Measurements from ENCODE around the gene ZNF275.

Gene ZNF275

DNA sequence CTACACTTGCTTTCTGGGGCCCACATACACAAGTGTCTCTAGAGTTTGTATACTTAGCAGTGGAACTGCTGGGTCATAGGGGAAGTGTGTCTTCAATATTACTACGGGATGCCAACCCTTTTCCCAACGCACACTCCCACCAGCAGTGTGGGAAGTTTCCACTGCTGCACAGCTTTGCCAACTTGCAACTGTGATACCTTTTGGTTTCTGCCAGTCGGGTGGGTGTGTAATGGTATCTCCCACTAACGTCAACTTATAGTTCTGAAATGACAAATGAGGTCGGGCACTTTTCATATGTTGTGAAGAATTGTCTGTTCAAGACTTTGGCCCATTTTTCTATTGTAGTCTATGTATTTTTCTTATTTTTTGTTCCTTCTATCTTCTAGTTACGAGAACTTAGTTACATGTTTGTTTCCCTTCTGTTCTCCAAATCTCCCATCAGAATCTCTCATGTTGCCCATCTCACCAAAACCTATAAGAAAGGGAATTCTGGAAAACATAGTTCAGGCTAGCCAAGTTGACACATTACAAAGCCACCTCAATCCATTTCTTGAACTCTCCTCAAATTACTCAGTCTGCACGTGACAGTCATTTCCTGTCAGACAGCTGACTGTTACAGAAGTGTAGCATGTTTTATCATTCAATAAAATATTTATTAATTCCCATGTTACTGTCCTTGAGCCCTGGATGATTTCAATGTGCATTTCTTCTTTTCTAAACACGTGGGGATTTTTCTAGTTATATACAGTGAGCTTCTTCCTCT, 36.5 kb downstream of the ZNF275 start:
- Histone ChIP-seq H3K4me3 (ENCODE audit: low read depth, low read length) (no peak overlapping the region), H3K9me3 (ENCODE audit: insufficient read depth, low read depth, low read length) (no peaks in the 10 kb centered on the region), H3K23ac (ENCODE audit: low read length) (no peak overlapping the region), H2AK5ac (ENCODE audit: low read length) (no peak overlapping the region), H3K18ac (ENCODE audit: low read length) (no peak overlapping the region), H4K91ac (ENCODE audit: low read depth, low read length) (no peak overlapping the region), H3K4ac (ENCODE audit: low read depth, low read length) (no peak overlapping the region), H3K27me3 (ENCODE audit: insufficient read depth, low read length) (no peaks in the 10 kb centered on the region), H3K36me3 (ENCODE audit: control insufficient read depth in 1 of 2, insufficient read depth in 2 of 2, low read length in 2 of 2) (no peaks in the 10 kb centered on the region), H4K8ac (ENCODE audit: low read depth, low read length) (no peak overlapping the region), H3K9ac (ENCODE audit: low read length) (no peak overlapping the region), H2AFZ (ENCODE audit: insufficient read depth, low read length, poor library complexity) (no peak overlapping the region), H2BK12ac (ENCODE audit: low read length) (no peak overlapping the region), H3K4me1 (ENCODE audit: control insufficient read depth in 1 of 2, insufficient read depth in 2 of 2, low read length in 2 of 2) (no peaks in the 10 kb centered on the region), H4K12ac (ENCODE audit: low read depth, low read length) (no peak overlapping the region), H3K4me2 (ENCODE audit: low read length) (no peak overlapping the region), H2BK120ac (ENCODE audit: insufficient read depth, low read length, poor library complexity) (no peak overlapping the region), H3K79me1 (ENCODE audit: low read length) (no peaks in the 10 kb centered on the region), H3K27ac (ENCODE audit: low read depth, low read length) (no peak overlapping the region), H3K14ac (ENCODE audit: low read length) (no peak overlapping the region), H2BK5ac (ENCODE audit: low read depth, low read length, poor library complexity) (no peak overlapping the region), H3K79me2 (ENCODE audit: control insufficient read depth, insufficient read depth, low read length, poor library complexity) (no peaks in the 10 kb centered on the region)
- DNase-seq, result no peak
- WGBS (ENCODE audit: extremely low coverage, insufficient coverage, insufficient read length), result no CpG with 5 or more reads among the region's 8 CpGs

DNA sequence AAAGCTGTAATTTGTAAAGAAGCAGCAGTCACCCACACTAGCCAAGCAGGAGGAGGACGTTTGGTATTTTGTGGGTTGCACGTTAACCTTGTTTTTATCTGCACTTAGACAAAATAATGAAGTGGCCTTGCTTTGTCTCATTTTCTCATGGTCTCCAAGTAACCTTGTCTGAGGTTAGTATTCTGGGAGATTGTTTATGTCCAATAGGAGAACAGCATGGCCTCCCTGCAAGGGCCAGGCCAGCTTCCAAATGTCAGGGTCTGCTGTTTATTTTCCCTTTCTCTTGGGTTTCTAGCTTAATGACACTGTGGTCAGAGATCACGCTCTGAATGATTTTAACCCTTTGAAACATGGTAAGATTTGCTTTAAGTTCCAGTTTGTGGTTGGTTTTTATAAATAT, 37.3 kb downstream of the ZNF275 start:
- H2BK120ac ChIP-seq (ENCODE audit: insufficient read depth, low read length, poor library complexity), result no peak overlapping the region
- no peak overlapping the region for H3K4ac ChIP-seq (ENCODE audit: low read depth, low read length)
- H3K4me3 ChIP-seq (ENCODE audit: low read depth, low read length), result no peak overlapping the region
- H3K9ac ChIP-seq (ENCODE audit: low read length), result no peak overlapping the region
- no peaks in the 10 kb centered on the region for H3K79me1 ChIP-seq (ENCODE audit: low read length)
- no peak overlapping the region for H3K18ac ChIP-seq (ENCODE audit: low read length)
- no peak overlapping the region for H3K27ac ChIP-seq (ENCODE audit: low read depth, low read length)
- no peak overlapping the region for H4K12ac ChIP-seq (ENCODE audit: low read depth, low read length)
- H3K9me3 ChIP-seq (ENCODE audit: insufficient read depth, low read depth, low read length), result no peaks in the 10 kb centered on the region
- H3K4me1 ChIP-seq (ENCODE audit: control insufficient read depth in 1 of 2, insufficient read depth in 2 of 2, low read length in 2 of 2), result no peaks in the 10 kb centered on the region
- H2BK5ac ChIP-seq (ENCODE audit: low read depth, low read length, poor library complexity), result no peak overlapping the region
- H2AFZ ChIP-seq (ENCODE audit: insufficient read depth, low read length, poor library complexity), result no peak overlapping the region
- H3K14ac ChIP-seq (ENCODE audit: low read length), result no peak overlapping the region
- H3K79me2 ChIP-seq (ENCODE audit: control insufficient read depth, insufficient read depth, low read length, poor library complexity), result no peaks in the 10 kb centered on the region
- no peak overlapping the region for H4K8ac ChIP-seq (ENCODE audit: low read depth, low read length)
- no peak overlapping the region for H2BK12ac ChIP-seq (ENCODE audit: low read length)
- no peaks in the 10 kb centered on the region for H3K36me3 ChIP-seq (ENCODE audit: control insufficient read depth in 1 of 2, insufficient read depth in 2 of 2, low read length in 2 of 2)
- H3K4me2 ChIP-seq (ENCODE audit: low read length), result no peak overlapping the region
- H2AK5ac ChIP-seq (ENCODE audit: low read length), result no peak overlapping the region
- no peak overlapping the region for H4K91ac ChIP-seq (ENCODE audit: low read depth, low read length)
- H3K27me3 ChIP-seq (ENCODE audit: insufficient read depth, low read length), result no peaks in the 10 kb centered on the region
- H3K23ac ChIP-seq (ENCODE audit: low read length), result no peak overlapping the region
- no CpG with 5 or more reads among the region's 3 CpGs for WGBS (ENCODE audit: extremely low coverage, insufficient coverage, insufficient read length)
- DNase-seq, result no peak

DNA sequence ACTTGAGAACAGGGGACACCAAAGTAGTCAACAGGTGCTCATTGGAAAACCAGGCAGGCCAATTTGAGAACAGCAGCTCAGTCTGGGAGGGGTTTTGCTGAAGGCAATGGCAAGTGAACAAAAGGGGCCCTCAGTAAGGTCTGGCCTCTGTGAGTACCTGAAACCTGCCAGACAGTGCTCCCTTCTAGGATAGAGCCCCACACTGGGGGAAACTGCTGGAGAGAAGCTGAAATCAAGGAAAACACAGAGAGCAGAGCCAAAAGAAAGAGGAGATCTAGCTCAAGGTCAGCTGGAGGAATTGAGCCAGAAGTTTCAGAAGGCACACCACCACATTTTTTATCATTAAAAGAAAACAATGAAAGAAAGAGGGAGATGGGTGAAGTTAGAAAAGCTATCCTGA, 39.0 kb downstream of the ZNF275 start:
- no peak for DNase-seq
- Histone ChIP-seq H2AK5ac (ENCODE audit: low read length) (no peak overlapping the region), H3K4me3 (ENCODE audit: low read depth, low read length) (no peak overlapping the region), H3K4me1 (ENCODE audit: control insufficient read depth in 1 of 2, insufficient read depth in 2 of 2, low read length in 2 of 2) (no peaks in the 10 kb centered on the region), H2AFZ (ENCODE audit: insufficient read depth, low read length, poor library complexity) (no peak overlapping the region), H3K36me3 (ENCODE audit: control insufficient read depth in 1 of 2, insufficient read depth in 2 of 2, low read length in 2 of 2) (no peaks in the 10 kb centered on the region), H2BK12ac (ENCODE audit: low read length) (no peak overlapping the region), H3K14ac (ENCODE audit: low read length) (no peak overlapping the region), H2BK5ac (ENCODE audit: low read depth, low read length, poor library complexity) (no peak overlapping the region), H4K91ac (ENCODE audit: low read depth, low read length) (no peak overlapping the region), H3K79me2 (ENCODE audit: control insufficient read depth, insufficient read depth, low read length, poor library complexity) (no peaks in the 10 kb centered on the region), H3K27ac (ENCODE audit: low read depth, low read length) (no peak overlapping the region), H3K4me2 (ENCODE audit: low read length) (no peak overlapping the region), H3K9me3 (ENCODE audit: insufficient read depth, low read depth, low read length) (no peaks in the 10 kb centered on the region), H2BK120ac (ENCODE audit: insufficient read depth, low read length, poor library complexity) (no peak overlapping the region), H3K27me3 (ENCODE audit: insufficient read depth, low read length) (no peaks in the 10 kb centered on the region), H3K23ac (ENCODE audit: low read length) (no peak overlapping the region), H3K9ac (ENCODE audit: low read length) (no peak overlapping the region), H4K8ac (ENCODE audit: low read depth, low read length) (no peak overlapping the region), H3K18ac (ENCODE audit: low read length) (no peak overlapping the region), H4K12ac (ENCODE audit: low read depth, low read length) (no peak overlapping the region), H3K4ac (ENCODE audit: low read depth, low read length) (no peak overlapping the region), H3K79me1 (ENCODE audit: low read length) (no peaks in the 10 kb centered on the region)

DNA sequence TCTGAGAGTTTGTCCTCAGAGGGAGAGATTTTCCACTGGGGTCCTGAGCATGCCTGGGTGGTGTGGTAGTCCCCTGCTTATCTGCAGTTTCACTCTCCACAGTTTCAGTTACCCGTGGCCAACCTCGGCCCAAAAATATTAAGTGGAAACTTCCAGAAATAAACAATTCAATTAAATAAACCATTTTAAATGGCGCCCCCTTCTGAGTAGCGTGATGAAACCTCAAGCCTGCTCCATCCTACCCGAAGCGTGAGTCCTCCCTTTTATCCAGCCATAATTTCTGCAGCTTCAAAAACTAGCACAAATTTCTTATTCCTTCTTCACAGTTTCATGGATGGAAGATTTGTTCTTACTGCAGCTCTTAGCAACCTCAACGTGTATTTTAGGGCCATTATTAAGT, 40.5 kb downstream of the ZNF275 start:
- no peaks in the 10 kb centered on the region for H3K9me3 ChIP-seq (ENCODE audit: insufficient read depth, low read depth, low read length)
- H3K4me1 ChIP-seq (ENCODE audit: control insufficient read depth in 1 of 2, insufficient read depth in 2 of 2, low read length in 2 of 2), result no peaks in the 10 kb centered on the region
- no peak overlapping the region for H4K12ac ChIP-seq (ENCODE audit: low read depth, low read length)
- H3K14ac ChIP-seq (ENCODE audit: low read length), result no peak overlapping the region
- no peak overlapping the region for H3K4me2 ChIP-seq (ENCODE audit: low read length)
- H2AK5ac ChIP-seq (ENCODE audit: low read length), result no peak overlapping the region
- no peak overlapping the region for H2AFZ ChIP-seq (ENCODE audit: insufficient read depth, low read length, poor library complexity)
- H3K79me1 ChIP-seq (ENCODE audit: low read length), result no peaks in the 10 kb centered on the region
- H4K8ac ChIP-seq (ENCODE audit: low read depth, low read length), result no peak overlapping the region
- H3K4ac ChIP-seq (ENCODE audit: low read depth, low read length), result no peak overlapping the region
- no CpG with 5 or more reads among the region's 7 CpGs for WGBS (ENCODE audit: extremely low coverage, insufficient coverage, insufficient read length)
- no peak overlapping the region for H3K18ac ChIP-seq (ENCODE audit: low read length)
- no peak overlapping the region for H3K23ac ChIP-seq (ENCODE audit: low read length)
- H3K4me3 ChIP-seq (ENCODE audit: low read depth, low read length), result no peak overlapping the region
- H3K9ac ChIP-seq (ENCODE audit: low read length), result no peak overlapping the region
- no peak overlapping the region for H3K27ac ChIP-seq (ENCODE audit: low read depth, low read length)
- no peak overlapping the region for H2BK120ac ChIP-seq (ENCODE audit: insufficient read depth, low read length, poor library complexity)
- no peak overlapping the region for H4K91ac ChIP-seq (ENCODE audit: low read depth, low read length)
- no peaks in the 10 kb centered on the region for H3K27me3 ChIP-seq (ENCODE audit: insufficient read depth, low read length)
- no peak for DNase-seq
- no peak overlapping the region for H2BK12ac ChIP-seq (ENCODE audit: low read length)
- H3K79me2 ChIP-seq (ENCODE audit: control insufficient read depth, insufficient read depth, low read length, poor library complexity), result no peaks in the 10 kb centered on the region
- H2BK5ac ChIP-seq (ENCODE audit: low read depth, low read length, poor library complexity), result no peak overlapping the region
- H3K36me3 ChIP-seq (ENCODE audit: control insufficient read depth in 1 of 2, insufficient read depth in 2 of 2, low read length in 2 of 2), result no peaks in the 10 kb centered on the region

All from trophoblast cell (in vitro differentiated cells and primary cell).